IMR-90 (cell line): ENCODE results near the gene E4F1. TPM values are rescaled to one million over a fixed set of nuclear protein-coding genes. Genes with fewer than 3 reads are reported as not detected.

ENCODE experiments used
- ATAC-seq: fragments of 200-7000 bp; cut with Tn5 transposase; 2 replicates; pipeline ENCODE4 v1.9.1; 2020; ENCODE audit warnings: low read depth, mild to moderate bottlenecking, moderate library complexity
- BruUV-seq: library from RNA; stranded (reverse); fragments of 400-500 nt; replicated peaks from 2 replicates; lab custom pipeline; 2021; lab: Mats Ljungman, UMichigan
- CTCF ChIA-PET: fragments of 300-600 bp; formaldehyde crosslinking; extraction: SDS; loops from one replicate; lab custom pipeline; 2021; ENCODE audit warnings: antibody characterized with exemption; lab: Yijun Ruan, JAX
- POLR2A ChIA-PET: fragments of 300-600 bp; sonication (Branson Sonifier 250); formaldehyde crosslinking; loops from one replicate; lab custom pipeline; 2022; ENCODE audit warnings: antibody characterized with exemption; ENCODE audit not compliant: unreplicated experiment; lab: Charles Lee
- DNase-seq: peaks from one replicate; pipeline ENCODE4 v3.0.0; 2013
- H2AFZ ChIP-seq: replicated peaks from 2 replicates; pipeline ENCODE3; 2013; ENCODE audit warnings: low read length, mild to moderate bottlenecking; ENCODE audit not compliant: poor library complexity
- H2AK5ac ChIP-seq: 2 replicates; pipeline ENCODE4 v1.6.1; 2013; ENCODE audit warnings: low read depth, low read length, inconsistent platforms
- H2AK9ac ChIP-seq: replicated peaks from 2 replicates; pipeline ENCODE3; 2013; ENCODE audit warnings: mild to moderate bottlenecking, low read depth, low read length, moderate library complexity; ENCODE audit not compliant: poor library complexity
- H2BK120ac ChIP-seq: 2 replicates; pipeline ENCODE4 v1.6.1; 2013; ENCODE audit warnings: low read depth, low read length, inconsistent platforms
- H2BK15ac ChIP-seq: 3 replicates; pipeline ENCODE4 v1.6.1; 2013; ENCODE audit warnings: low read depth, low read length, inconsistent platforms
- H2BK20ac ChIP-seq: 2 replicates; pipeline ENCODE4 v1.6.1; 2013; ENCODE audit warnings: low read depth, mild to moderate bottlenecking, inconsistent platforms, low read length, moderate library complexity
- H2BK5ac ChIP-seq: 2 replicates; pipeline ENCODE4 v1.6.1; 2013; ENCODE audit warnings: mild to moderate bottlenecking, low read depth, low read length, inconsistent platforms; ENCODE audit not compliant: poor library complexity, severe bottlenecking
- H3K14ac ChIP-seq: replicated peaks from 2 replicates; pipeline ENCODE4 v1.6.1; 2013; ENCODE audit warnings: low read depth, low read length, inconsistent platforms
- H3K18ac ChIP-seq: 2 replicates; pipeline ENCODE4 v1.6.1; 2013; ENCODE audit warnings: low read depth, low read length, control low read depth
- H3K23ac ChIP-seq: 2 replicates; pipeline ENCODE4 v1.6.1; 2013; ENCODE audit warnings: low read depth, low read length, inconsistent platforms
- H3K27ac ChIP-seq: 2 replicates; pipeline ENCODE4 v1.5.1; 2013; ENCODE audit warnings: mild to moderate bottlenecking, control low read depth, low read length; ENCODE audit not compliant: insufficient read depth
- H3K27me3 ChIP-seq: 2 replicates; pipeline ENCODE4 v1.6.1; 2013; ENCODE audit warnings: low read length; ENCODE audit not compliant: control insufficient read depth, insufficient read depth
- H3K36me3 ChIP-seq: 2 replicates; pipeline ENCODE4 v1.6.1; 2013; ENCODE audit warnings: low read length, mixed read lengths; ENCODE audit not compliant: control insufficient read depth, insufficient read depth
- H3K4ac ChIP-seq: 2 replicates; pipeline ENCODE4 v1.6.1; 2013; ENCODE audit warnings: low read depth, low read length, inconsistent platforms
- H3K4me1 ChIP-seq: 2 replicates; pipeline ENCODE4 v1.6.1; 2013; ENCODE audit warnings: low read length, mixed read lengths; ENCODE audit not compliant: control insufficient read depth, insufficient read depth
- H3K4me2 ChIP-seq: 2 replicates; pipeline ENCODE4 v1.6.1; 2013; ENCODE audit warnings: low read depth, mild to moderate bottlenecking, control low read depth, low read length, moderate library complexity
- H3K4me3 ChIP-seq: 2 replicates; pipeline ENCODE4 v1.5.1; 2013; ENCODE audit warnings: low read depth, mild to moderate bottlenecking, control low read depth, low read length, moderate library complexity; ENCODE audit not compliant: insufficient read depth
- H3K56ac ChIP-seq: 2 replicates; pipeline ENCODE4 v1.6.1; 2013; ENCODE audit warnings: low read length, inconsistent platforms; ENCODE audit not compliant: insufficient read depth; ENCODE audit errors: extremely low read depth
- H3K79me1 ChIP-seq, 2 experiments: 2 replicates each; pipeline ENCODE4 v1.6.1; 2013; ENCODE audit warnings: low read length in 2 of 2, inconsistent platforms in 1 of 2, low read depth in 1 of 2
- H3K9ac ChIP-seq: 2 replicates; pipeline ENCODE4 v1.6.1; 2013; ENCODE audit warnings: low read depth, low read length, control low read depth
- H3K9me1 ChIP-seq: 2 replicates; pipeline ENCODE4 v1.6.1; 2013; ENCODE audit warnings: low read length, inconsistent platforms; ENCODE audit not compliant: insufficient read depth
- H3K9me3 ChIP-seq: 2 replicates; pipeline ENCODE4 v1.6.1; 2013; ENCODE audit warnings: low read length; ENCODE audit not compliant: control insufficient read depth, insufficient read depth
- H4K20me1 ChIP-seq: 2 replicates; pipeline ENCODE4 v1.6.1; 2013; ENCODE audit warnings: low read length, inconsistent platforms; ENCODE audit not compliant: insufficient read depth
- H4K5ac ChIP-seq: 2 replicates; pipeline ENCODE4 v1.6.1; 2013; ENCODE audit warnings: mild to moderate bottlenecking, low read depth, low read length, control low read depth
- H4K8ac ChIP-seq, 2 experiments: 2 replicates each; pipeline ENCODE4 v1.6.1; 2013; ENCODE audit warnings: low read depth in 2 of 2, low read length in 2 of 2, control low read depth in 1 of 2, inconsistent platforms in 1 of 2
- H4K91ac ChIP-seq: 2 replicates; pipeline ENCODE4 v1.6.1; 2013; ENCODE audit warnings: low read depth, low read length, inconsistent platforms; ENCODE audit not compliant: insufficient read depth
- BHLHE40 ChIP-seq: fragments of 150-350 bp; IDR thresholded peaks from 2 replicates; pipeline ENCODE4 v1.6.1; 2016; ENCODE audit warnings: mild to moderate bottlenecking, low read depth, low read length
- CEBPB ChIP-seq: IDR thresholded peaks from 2 replicates; pipeline ENCODE4 v1.6.1; 2012; ENCODE audit warnings: low read depth, low read length, improper control_type of control experiment
- CHD1 ChIP-seq: IDR thresholded peaks from 2 replicates; pipeline ENCODE4 v1.6.1; 2012; ENCODE audit warnings: low read depth, low read length, improper control_type of control experiment
- CTCF ChIP-seq: conservative IDR thresholded peaks from 2 replicates; pipeline ENCODE4 v1.5.1; 2012; ENCODE audit warnings: mild to moderate bottlenecking, low read depth, low read length, improper control_type of control experiment
- ELK1 ChIP-seq: fragments of 150-350 bp; IDR thresholded peaks from 2 replicates; pipeline ENCODE4 v1.6.1; 2016; ENCODE audit warnings: low read depth, mild to moderate bottlenecking, low read length, moderate library complexity, borderline replicate concordance
- FOS ChIP-seq: fragments of 150-350 bp; IDR thresholded peaks from 2 replicates; pipeline ENCODE4 v1.6.1; 2016; ENCODE audit warnings: low read depth, low read length
- MAFK ChIP-seq: IDR thresholded peaks from 2 replicates; pipeline ENCODE4 v1.6.1; 2012; ENCODE audit warnings: low read depth, low read length, improper control_type of control experiment
- MAZ ChIP-seq: IDR thresholded peaks from 2 replicates; pipeline ENCODE4 v1.6.1; 2012; ENCODE audit warnings: low read depth, mild to moderate bottlenecking, low read length, improper control_type of control experiment, moderate library complexity, borderline replicate concordance
- MXI1 ChIP-seq: IDR thresholded peaks from 2 replicates; pipeline ENCODE4 v1.6.1; 2012; ENCODE audit warnings: low read depth, mild to moderate bottlenecking, low read length, moderate library complexity, borderline replicate concordance
- NFE2L2 ChIP-seq: fragments of 150-350 bp; IDR thresholded peaks from 2 replicates; pipeline ENCODE4 v1.6.1; 2016; ENCODE audit warnings: low read depth, mild to moderate bottlenecking, low read length
- POLR2A ChIP-seq: IDR thresholded peaks from 2 replicates; pipeline ENCODE4 v1.6.1; 2012; ENCODE audit warnings: mild to moderate bottlenecking, low read depth, low read length
- RAD21 ChIP-seq: IDR thresholded peaks from 2 replicates; pipeline ENCODE4 v1.6.1; 2012; ENCODE audit warnings: low read length, improper control_type of control experiment
- RCOR1 ChIP-seq: IDR thresholded peaks from 2 replicates; pipeline ENCODE4 v1.6.1; 2012; ENCODE audit warnings: mild to moderate bottlenecking, low read length, improper control_type of control experiment; ENCODE audit not compliant: insufficient replicate concordance
- RFX5 ChIP-seq: IDR thresholded peaks from 2 replicates; pipeline ENCODE4 v1.8.0; 2012; ENCODE audit warnings: low read depth, mild to moderate bottlenecking, low read length, moderate library complexity
- SMC3 ChIP-seq: fragments of 150-350 bp; IDR thresholded peaks from 2 replicates; pipeline ENCODE4 v1.6.1; 2016; ENCODE audit warnings: low read depth, mild to moderate bottlenecking, antibody characterized with exemption, low read length, moderate library complexity
- USF2 ChIP-seq: fragments of 150-350 bp; IDR thresholded peaks from 2 replicates; pipeline ENCODE4 v1.6.1; 2017; ENCODE audit warnings: mild to moderate bottlenecking, antibody characterized with exemption, low read length, low read depth
- WGBS, 2 experiments: methylation state at CpG; one replicate each; pipeline versions ENCODE4 v1.1.5 to v1.1.7; 2013; ENCODE audit warnings: missing lambda C conversion rate in 2 of 2; ENCODE audit not compliant: insufficient read length in 1 of 2; ENCODE audit errors: extremely low coverage in 2 of 2; 5-methylcytosine and 5-hydroxymethylcytosine counted together
- dilution Hi-C: fragments of 300-500 bp; cut with HindIII; formaldehyde crosslinking; loops from one replicate; pipeline ENCODE4 v1.14.3; 2018; ENCODE audit warnings: low sequenced_read_pairs; ENCODE audit not compliant: unreplicated experiment
- in situ Hi-C: fragments of 300-500 bp; cut with MboI; formaldehyde crosslinking; loops from 3 replicates; pipeline ENCODE4 v1.14.3; 2019; ENCODE audit warnings: low sequenced_read_pairs, inconsistent platforms, mixed read lengths
- intact Hi-C: fragments of 100-400 bp; cut with micrococcal nuclease; formaldehyde crosslinking; loops from 2 replicates; pipeline ENCODE4 v1.10.0; 2022
- polyA plus RNA-seq, 3 experiments: library from polyadenylated mRNA; depleted of rRNA; stranded (reverse); fragments of >200 nt; gene quantifications; 2 replicates each; pipeline ENCODE4 v1.2.3, GENCODE V29; 2012; ENCODE audit warnings: low replicate concordance in 1 of 3
- total RNA-seq: library from RNA; depleted of rRNA; stranded (reverse); fragments of >200 nt; gene quantifications from 2 replicates; pipeline ENCODE4 v1.2.3, GENCODE V29; 2012

Gene E4F1
- total and polyA plus RNA-seq, 2 of the 4 experiments (the other 2 are of a cell fraction), result 13.1 to 33.0 TPM

GRCh38 chr16:2194852-2195321 is 28.5 kb upstream of the E4F1 start:
- no peaks in the 10 kb centered on the region for H3K36me3 ChIP-seq
- H3K79me1 ChIP-seq, result no peaks in the 10 kb centered on the region
- no peak overlapping the region for H3K4me2 ChIP-seq
- POLR2A ChIA-PET, result no interaction called here
- no TSS peak for BruUV-seq
- no peak overlapping the region for H3K14ac ChIP-seq
- no peak overlapping the region for H4K5ac ChIP-seq
- no peak overlapping the region for H4K8ac ChIP-seq
- no peaks in the 10 kb centered on the region for H3K4me1 ChIP-seq
- H3K9ac ChIP-seq, result no peak overlapping the region
- no peak overlapping the region for H2AK9ac ChIP-seq
- intact Hi-C loops (no loop called here), in situ Hi-C loops (no loop called here), dilution Hi-C loops (no loop called here)
- H3K9me3 ChIP-seq, result no peaks in the 10 kb centered on the region
- H2BK5ac ChIP-seq, result no peak overlapping the region
- no peak overlapping the region for H3K23ac ChIP-seq
- H3K4me3 ChIP-seq, result no peak overlapping the region
- 39% methylated on average over 3 of the region's 10 CpGs; no CpG with 5 or more reads in 1 of the 2 experiments for WGBS, 2 experiments
- H4K91ac ChIP-seq, result no peak overlapping the region
- TF ChIP-seq POLR2A (no peak), MXI1 (no peak), RAD21 (peak; percentile 52), MAFK (no peak), USF2 (no peak), CHD1 (no peak), CTCF (peak; percentile 34; the same call in 1 of the 2 replicates), CEBPB (no peak), FOS (no peak), NFE2L2 (no peak), BHLHE40 (no peak), RFX5 (no peak), MAZ (no peak), RCOR1 (peak; percentile 17), ELK1 (no peak), SMC3 (0 out of 2 replicates have a peak, but pooled peaks have one; percentile 21)
- no peak overlapping the region for H2BK15ac ChIP-seq
- CTCF ChIA-PET, result no interaction called here
- H3K56ac ChIP-seq, result no peak overlapping the region
- no peak overlapping the region for H2AFZ ChIP-seq
- no peak overlapping the region for H2AK5ac ChIP-seq
- H3K18ac ChIP-seq, result no peak overlapping the region
- H3K27me3 ChIP-seq, result peaks cover 59% of the 10 kb centered on the region
- H2BK120ac ChIP-seq, result no peak overlapping the region
- no peaks in the 10 kb centered on the region for H3K9me1 ChIP-seq
- H2BK20ac ChIP-seq, result no peak overlapping the region
- DNase-seq, result peak; percentile 39
- no peak overlapping the region for H3K27ac ChIP-seq
- no peak overlapping the region for H3K4ac ChIP-seq
- ATAC-seq, result no peak
- no peaks in the 10 kb centered on the region; the same call in 1 of the 2 replicates for H4K20me1 ChIP-seq
